ENCODE results near the gene TCHHL1.

- TF ChIP-seq CTCF (IDR thresholded peaks at IDR 0.05) (no peak), POLR2A (IDR thresholded peaks at IDR 0.05) (no peak)
Measured at GRCh38 chr1:152039461-152039860, 49.4 kb downstream of the TCHHL1 start.
